CD4-positive, CD25-positive, alpha-beta regulatory T cell (primary cell): ENCODE results near the gene STH. TPM values are rescaled to one million over a fixed set of nuclear protein-coding genes. Genes with fewer than 3 reads are reported as not detected.
"Not testable (repeated sequence)": the region's sequence is repeated elsewhere in the genome, so short reads cannot be mapped to it uniquely, and the experiment has no call there.

Source experiments
- ATAC-seq, 2 donors: fragments of 150-1000 bp; cut with Tn5 transposase; one replicate each; pipeline ENCODE4 v1.10.0; 2021; ENCODE audit warnings: low read depth in 2 of 2, moderate number of reproducible peaks in 2 of 2, moderate library complexity in 1 of 2
- DNase-seq, 3 donors: peaks; one replicate each; pipeline versions ENCODE4 v3.0.0 to v3.0.0-alpha.2; 2012 to 2022; ENCODE audit warnings: mixed read lengths in 1 of 3
- H3K27ac ChIP-seq: one replicate; pipeline ENCODE4 v1.7.0; 2013; ENCODE audit warnings: mild to moderate bottlenecking, low read length; ENCODE audit not compliant: insufficient read depth, poor library complexity, severe bottlenecking
- H3K27me3 ChIP-seq: one replicate; pipeline ENCODE4 v1.7.0; 2013; ENCODE audit warnings: low read length; ENCODE audit not compliant: control insufficient read depth, insufficient read depth
- H3K36me3 ChIP-seq: one replicate; pipeline ENCODE4 v1.7.0; 2013; ENCODE audit warnings: mild to moderate bottlenecking, low read length, moderate library complexity; ENCODE audit not compliant: control insufficient read depth, insufficient read depth
- H3K4me1 ChIP-seq: 2 replicates; pipeline ENCODE4 v1.7.0; 2013; ENCODE audit warnings: mild to moderate bottlenecking, low read length; ENCODE audit not compliant: insufficient read depth, control insufficient read depth, poor library complexity, severe bottlenecking
- H3K4me3 ChIP-seq: one replicate; pipeline ENCODE4 v1.7.0; 2013; ENCODE audit warnings: low read depth, mild to moderate bottlenecking, low read length, moderate library complexity
- H3K9me3 ChIP-seq, 2 experiments: 1 replicate in 1 of 2; 2 replicates in 1 of 2; pipeline ENCODE4 v1.7.0; 2013; ENCODE audit warnings: low read length in 2 of 2, mild to moderate bottlenecking in 1 of 2, moderate library complexity in 1 of 2; ENCODE audit not compliant: control insufficient read depth in 2 of 2
- H3K27ac Mint-ChIP-seq, 3 donors: one replicate each; pipeline ENCODE4 v1.8.0; 2020 to 2022; ENCODE audit warnings: mild to moderate bottlenecking in 3 of 3, mixed read lengths in 3 of 3, moderate library complexity in 2 of 3
- H3K27me3 Mint-ChIP-seq: one replicate; pipeline ENCODE4 v1.8.0; 2022; ENCODE audit warnings: mild to moderate bottlenecking, mixed read lengths
- H3K36me3 Mint-ChIP-seq: one replicate; pipeline ENCODE4 v1.8.0; 2020; ENCODE audit warnings: mixed read lengths
- H3K4me1 Mint-ChIP-seq, 4 donors: one replicate each; pipeline ENCODE4 v1.8.0; 2020 to 2022; ENCODE audit warnings: mixed read lengths in 4 of 4, mild to moderate bottlenecking in 1 of 4
- H3K4me3 Mint-ChIP-seq, 4 donors: one replicate each; pipeline ENCODE4 v1.8.0; 2020 to 2022; ENCODE audit warnings: mild to moderate bottlenecking in 4 of 4, mixed read lengths in 4 of 4, moderate library complexity in 3 of 4
- H3K9me3 Mint-ChIP-seq, 7 donors: one replicate each; pipeline ENCODE4 v1.8.0; 2020 to 2022; ENCODE audit warnings: mixed read lengths in 7 of 7, mild to moderate bottlenecking in 3 of 7, moderate library complexity in 2 of 7
- polyA plus RNA-seq, 4 donors: library from polyadenylated mRNA; unstranded; fragments of 300-500 nt; fragmentation: Illumina TruSeq; gene quantifications; one replicate each; pipeline ENCODE4 v1.2.3, GENCODE V29; 2021
- total RNA-seq: library from RNA; stranded (reverse); gene quantifications from one replicate; pipeline ENCODE4 v1.2.3, GENCODE V29; 2022

The STH gene
- total and polyA plus RNA-seq, 5 donors from 2014 or later = not detected

GRCh38 chr17:46002311-46002972 is 3.4 kb downstream of the STH start:
- H3K4me3 Mint-ChIP-seq = no peak overlapping the region
- Histone ChIP-seq H3K36me3 (no peaks in the 10 kb centered on the region), H3K27me3 (no peaks in the 10 kb centered on the region), H3K4me1 (no peaks in the 10 kb centered on the region), H3K4me3 (no peak overlapping the region), H3K27ac (no peak overlapping the region), H3K9me3 (no peaks in the 10 kb centered on the region)
- H3K9me3 Mint-ChIP-seq = no peaks in the 10 kb centered on the region
- H3K27ac Mint-ChIP-seq = no peak overlapping the region
- DNase-seq (peak; percentile 54 to 80 (median 74)), ATAC-seq (peak; percentile 90 to 92)
- H3K27me3 Mint-ChIP-seq = peaks cover 10% of the 10 kb centered on the region
- peaks cover 0 to 5% (median 0%) of the 10 kb centered on the region in 4 donors for H3K4me1 Mint-ChIP-seq
- no peaks in the 10 kb centered on the region for H3K36me3 Mint-ChIP-seq

- no peaks in the 10 kb centered on the region for H3K36me3 ChIP-seq
- Mint-ChIP-seq H3K27me3 (peaks cover 10% of the 10 kb centered on the region), H3K9me3 (no peaks in the 10 kb centered on the region), H3K27ac (no peak overlapping the region), H3K4me3 (no peak overlapping the region), H3K4me1 (peaks cover 0 to 5% (median 0%) of the 10 kb centered on the region in 4 donors), H3K36me3 (no peaks in the 10 kb centered on the region)
- H3K27me3 ChIP-seq = no peaks in the 10 kb centered on the region
- no peak overlapping the region for H3K4me3 ChIP-seq
- H3K9me3 ChIP-seq = no peaks in the 10 kb centered on the region
- no peaks in the 10 kb centered on the region for H3K4me1 ChIP-seq
- H3K27ac ChIP-seq = no peak overlapping the region
- no peak for ATAC-seq
- no peak for DNase-seq
These were observed 3.9 kb downstream of the STH start for GRCh38 chr17:46002973-46003316.

GRCh38 chr17:46003907-46004748 is 5.1 kb downstream of the STH start:
- H3K9me3 Mint-ChIP-seq = no peaks in the 10 kb centered on the region
- no peaks in the 10 kb centered on the region for H3K27me3 ChIP-seq
- H3K4me1 ChIP-seq = no peaks in the 10 kb centered on the region
- H3K36me3 Mint-ChIP-seq = no peaks in the 10 kb centered on the region
- H3K4me3 Mint-ChIP-seq = no peak overlapping the region
- H3K4me1 Mint-ChIP-seq = peaks cover 0 to 5% (median 0%) of the 10 kb centered on the region in 4 donors
- no peaks in the 10 kb centered on the region for H3K9me3 ChIP-seq
- H3K36me3 ChIP-seq = no peaks in the 10 kb centered on the region
- ATAC-seq (no peak), DNase-seq (no peak)
- no peak overlapping the region for H3K4me3 ChIP-seq
- peaks cover 10% of the 10 kb centered on the region for H3K27me3 Mint-ChIP-seq
- no peak overlapping the region for H3K27ac Mint-ChIP-seq
- H3K27ac ChIP-seq = no peak overlapping the region

- ATAC-seq, H3K27me3 ChIP-seq, H3K36me3 Mint-ChIP-seq, H3K27ac Mint-ChIP-seq, H3K9me3 Mint-ChIP-seq, H3K4me3 ChIP-seq, DNase-seq, H3K4me1 ChIP-seq, H3K9me3 ChIP-seq, H3K27ac ChIP-seq, H3K4me3 Mint-ChIP-seq, H3K36me3 ChIP-seq, H3K4me1 Mint-ChIP-seq: not testable (repeated sequence)
- H3K27me3 Mint-ChIP-seq = peaks cover 10% of the 10 kb centered on the region
These were observed 7.0 kb downstream of the STH start for GRCh38 chr17:46006082-46006481.

GRCh38 chr17:46007461-46007965 is 8.5 kb downstream of the STH start:
- Mint-ChIP-seq H3K9me3 (no peaks in the 10 kb centered on the region), H3K4me3 (no peak overlapping the region), H3K36me3 (no peaks in the 10 kb centered on the region), H3K27ac (no peak overlapping the region), H3K4me1 (peaks cover 0 to 5% (median 0%) of the 10 kb centered on the region in 4 donors), H3K27me3 (peaks cover 4% of the 10 kb centered on the region)
- no peak for DNase-seq
- Histone ChIP-seq H3K4me3 (no peak overlapping the region), H3K4me1 (no peaks in the 10 kb centered on the region), H3K27me3 (no peaks in the 10 kb centered on the region), H3K27ac (no peak overlapping the region), H3K36me3 (no peaks in the 10 kb centered on the region), H3K9me3 (no peaks in the 10 kb centered on the region)
- ATAC-seq = no peak

- H3K27ac Mint-ChIP-seq = no peak overlapping the region
- H3K27ac ChIP-seq = no peak overlapping the region
- DNase-seq (no peak), ATAC-seq (no peak)
- no peak overlapping the region for H3K4me3 Mint-ChIP-seq
- H3K4me3 ChIP-seq = no peak overlapping the region
- H3K9me3 ChIP-seq = no peaks in the 10 kb centered on the region
- no peaks in the 10 kb centered on the region for H3K9me3 Mint-ChIP-seq
- H3K27me3 ChIP-seq = no peaks in the 10 kb centered on the region
- no peaks in the 10 kb centered on the region for H3K36me3 ChIP-seq
- H3K27me3 Mint-ChIP-seq = peaks cover 4% of the 10 kb centered on the region
- H3K36me3 Mint-ChIP-seq = no peaks in the 10 kb centered on the region
- no peaks in the 10 kb centered on the region for H3K4me1 Mint-ChIP-seq
- no peaks in the 10 kb centered on the region for H3K4me1 ChIP-seq
These were observed 9.5 kb downstream of the STH start for GRCh38 chr17:46008591-46008990.

- Mint-ChIP-seq H3K36me3 (no peaks in the 10 kb centered on the region), H3K9me3 (no peaks in the 10 kb centered on the region), H3K4me1 (no peaks in the 10 kb centered on the region), H3K27ac (no peak overlapping the region), H3K27me3 (peaks cover 4% of the 10 kb centered on the region), H3K4me3 (no peak overlapping the region)
- no peak for ATAC-seq
- Histone ChIP-seq H3K27me3 (no peaks in the 10 kb centered on the region), H3K9me3 (no peaks in the 10 kb centered on the region), H3K27ac (no peak overlapping the region), H3K4me1 (no peaks in the 10 kb centered on the region), H3K36me3 (no peaks in the 10 kb centered on the region), H3K4me3 (no peak overlapping the region)
- DNase-seq = no peak
These were observed 10.9 kb downstream of the STH start for GRCh38 chr17:46009681-46010596.
